HG03196 (cell line): Measurements from ENCODE around the gene GALK1.

Experiments used
- ATAC-seq: cut with Tn5 transposase; IDR thresholded peaks from one replicate; pipeline ENCODE4 v1.9.1; 2021; ENCODE audit not compliant: unreplicated experiment

Gene GALK1

DNA sequence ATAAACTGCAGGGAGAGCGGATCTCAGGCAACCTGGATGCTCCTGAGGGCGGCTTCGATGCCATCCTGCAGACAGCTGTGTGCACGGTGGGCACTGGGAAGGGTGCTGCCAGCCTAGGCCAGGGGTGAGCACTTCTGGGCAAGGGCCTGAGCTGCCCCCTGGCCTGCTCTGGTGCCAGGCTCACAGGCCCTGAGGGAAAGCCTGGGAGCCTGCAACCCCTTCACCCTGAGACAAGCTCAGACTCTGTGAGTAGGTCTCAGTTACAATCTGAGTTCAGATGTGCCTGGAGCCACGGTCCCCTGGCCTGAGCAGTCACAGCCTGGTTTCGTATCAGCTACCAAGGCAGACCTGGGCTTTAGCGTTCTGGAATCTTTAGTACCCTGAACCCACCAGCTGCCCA is 35.6 kb downstream of the GALK1 start:
- no peak for ATAC-seq

DNA sequence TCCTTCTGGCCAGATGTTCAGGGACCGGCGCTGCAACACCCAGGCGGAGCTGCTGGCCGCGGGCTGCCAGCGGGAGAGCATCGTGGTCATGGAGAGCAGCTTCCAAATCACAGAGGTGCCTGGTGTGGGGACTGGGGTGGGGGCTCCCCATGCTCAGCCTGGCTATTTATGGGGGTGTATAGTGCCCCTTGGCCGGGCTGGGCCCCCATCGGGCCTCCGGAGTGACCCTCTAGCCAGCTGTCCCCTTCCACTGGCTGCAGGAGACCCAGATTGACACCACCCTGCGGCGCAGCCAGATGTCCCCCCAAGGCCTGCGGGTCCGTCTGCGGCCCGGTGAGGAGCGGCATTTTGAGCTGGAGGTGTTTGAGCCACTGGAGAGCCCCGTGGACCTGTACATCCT is 37.6 kb downstream of the GALK1 start:
- no peak for ATAC-seq

DNA sequence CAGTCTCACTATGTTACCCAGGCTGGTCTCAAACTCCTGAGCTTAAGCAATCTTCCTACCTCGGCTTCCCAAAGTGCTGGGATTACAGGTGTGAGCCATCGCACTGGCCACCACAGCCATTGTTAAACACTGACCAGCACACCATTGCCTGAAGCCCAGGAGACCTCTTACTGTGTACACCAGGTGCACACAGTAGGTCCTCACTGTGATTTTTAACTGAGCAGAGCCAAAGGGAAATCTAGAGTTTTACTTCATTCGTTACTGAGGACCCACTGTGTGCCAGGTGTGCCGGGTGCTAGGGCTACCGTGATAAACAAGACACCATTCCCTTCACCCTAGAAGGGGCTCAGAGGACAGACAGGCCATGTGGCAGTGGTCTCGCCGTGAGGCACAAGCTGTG is 39.5 kb downstream of the GALK1 start:
- ATAC-seq = no peak

DNA sequence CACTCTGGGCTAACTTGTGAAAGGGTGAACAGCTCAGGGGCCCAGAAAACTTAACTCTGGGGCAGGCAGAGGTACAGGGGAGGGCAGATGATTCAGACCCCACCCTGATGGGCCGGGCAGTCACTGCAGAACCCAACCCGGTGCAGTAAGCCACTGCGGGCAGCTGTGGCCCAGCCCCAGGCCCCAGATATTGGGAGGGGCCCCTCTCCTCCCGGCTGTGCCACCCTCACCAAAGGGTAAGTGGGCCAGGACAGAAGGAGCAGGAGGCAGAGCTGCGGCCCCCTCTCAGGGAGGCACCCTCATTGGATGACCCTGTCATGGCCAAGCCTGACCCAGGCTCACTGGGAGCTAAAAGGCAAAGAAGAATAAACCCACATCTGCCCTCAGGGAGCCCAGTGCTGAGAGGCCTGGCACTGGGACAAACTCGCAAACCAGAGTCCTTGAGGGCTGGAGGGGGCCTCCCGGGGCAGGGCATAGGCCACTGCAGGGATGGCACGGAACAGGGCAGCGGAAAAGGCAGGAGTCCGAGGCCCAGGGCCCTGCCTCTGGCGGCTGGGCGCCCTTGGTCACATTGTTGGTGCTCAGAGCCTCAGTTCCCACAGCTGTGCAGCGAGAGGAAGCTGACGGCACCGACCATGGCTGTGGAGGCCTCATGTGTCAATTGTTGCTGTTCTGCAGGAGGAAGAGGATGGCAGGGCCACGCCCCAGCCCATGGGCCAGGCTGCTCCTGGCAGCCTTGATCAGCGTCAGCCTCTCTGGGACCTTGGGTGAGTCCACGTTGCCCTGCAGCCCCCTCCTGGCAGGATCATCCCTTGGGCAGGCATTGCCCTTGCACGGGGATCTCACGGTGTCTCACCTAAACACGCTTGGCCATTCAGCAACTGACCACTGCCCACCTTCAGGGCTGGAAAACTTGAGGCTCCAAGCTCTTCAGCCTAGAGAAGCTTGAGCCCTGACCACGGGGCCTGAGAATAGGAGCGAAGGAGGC is 40.7 kb downstream of the GALK1 start:
- ATAC-seq = no peak

DNA sequence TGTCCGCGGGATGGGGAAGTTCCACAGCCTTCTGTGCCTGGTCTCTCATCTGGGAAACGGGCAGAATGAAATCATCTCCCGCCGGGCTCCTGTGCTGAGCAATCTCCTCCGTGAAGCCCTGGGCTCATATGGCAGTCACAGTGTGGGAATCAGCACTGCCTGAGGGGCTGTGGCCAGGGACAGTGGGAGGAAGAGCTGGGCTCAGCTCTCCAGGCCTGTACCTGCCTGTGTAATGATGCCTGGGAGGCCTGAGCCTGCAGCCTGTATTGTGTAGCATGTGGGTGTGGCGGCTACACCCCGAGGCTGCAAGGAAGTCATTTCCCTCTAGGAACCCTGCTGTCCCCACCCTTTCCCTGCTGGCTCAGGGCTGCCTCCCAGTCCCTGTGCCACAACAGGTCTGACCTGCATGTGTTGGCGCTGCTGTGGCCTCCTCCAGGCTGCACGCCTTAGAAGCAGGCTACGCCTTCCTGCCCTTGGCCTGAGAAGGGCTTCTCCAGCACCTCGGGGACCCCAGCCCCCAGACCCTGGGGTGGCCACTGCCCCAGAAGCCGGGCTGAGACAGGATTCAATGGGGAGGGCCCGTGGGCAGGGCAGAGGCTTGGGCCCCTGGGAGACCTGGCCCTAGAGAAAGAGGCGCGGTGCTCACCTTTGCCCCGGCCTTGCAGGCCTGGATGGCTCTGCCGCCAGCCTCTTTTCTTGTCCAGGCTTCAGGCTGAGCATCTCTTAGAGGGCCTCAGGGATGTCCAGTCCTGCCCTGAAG is 41.6 kb downstream of the GALK1 start:
- no peak for ATAC-seq

DNA sequence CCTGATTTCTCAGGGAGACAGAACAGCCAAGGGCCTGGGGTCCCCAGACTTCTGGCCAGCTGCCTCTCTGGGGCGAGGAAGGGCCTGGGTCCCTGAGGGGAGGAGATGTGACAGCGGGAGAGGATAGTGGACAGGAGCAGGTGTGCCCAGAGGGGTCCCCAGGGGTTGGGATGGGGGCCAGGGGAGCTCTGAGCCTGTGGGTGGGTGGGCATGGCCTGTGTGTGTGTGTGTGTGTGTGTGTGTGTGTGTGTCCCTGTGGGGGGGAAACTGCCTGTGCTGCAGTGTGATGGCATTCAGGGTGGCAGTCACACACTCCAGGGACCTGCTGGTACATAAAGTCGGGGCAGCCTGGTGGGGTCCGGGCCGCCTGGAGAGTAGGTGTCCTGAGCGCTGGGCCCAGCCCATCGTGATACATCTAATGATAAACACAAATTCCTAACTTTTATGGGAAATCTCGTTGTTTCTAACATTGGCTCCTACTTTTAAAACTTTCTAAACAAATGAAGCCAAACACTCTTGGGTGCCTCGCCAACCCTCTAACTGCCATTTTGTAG is 42.4 kb downstream of the GALK1 start:
- ATAC-seq = no peak

DNA sequence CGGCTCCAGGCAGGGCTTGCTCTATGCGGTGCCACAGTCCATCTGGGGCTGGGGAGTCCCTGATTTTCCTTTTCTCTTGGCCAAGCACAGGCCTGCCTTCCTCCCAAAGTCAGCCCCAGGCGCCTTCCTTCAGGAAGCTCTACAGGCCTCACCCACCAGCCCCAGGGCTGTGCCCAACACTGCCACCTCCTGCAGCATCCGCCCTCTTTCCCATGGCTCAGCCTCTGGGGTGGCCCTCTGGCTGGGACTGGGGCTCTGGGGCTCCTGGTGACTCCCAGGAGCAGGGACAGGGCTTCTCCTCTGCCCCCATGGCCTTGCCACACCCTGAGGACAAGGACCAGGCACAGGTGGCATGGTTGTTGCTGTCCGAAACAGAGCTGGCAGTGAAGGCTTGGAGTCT is 42.9 kb downstream of the GALK1 start:
- no peak for ATAC-seq

DNA sequence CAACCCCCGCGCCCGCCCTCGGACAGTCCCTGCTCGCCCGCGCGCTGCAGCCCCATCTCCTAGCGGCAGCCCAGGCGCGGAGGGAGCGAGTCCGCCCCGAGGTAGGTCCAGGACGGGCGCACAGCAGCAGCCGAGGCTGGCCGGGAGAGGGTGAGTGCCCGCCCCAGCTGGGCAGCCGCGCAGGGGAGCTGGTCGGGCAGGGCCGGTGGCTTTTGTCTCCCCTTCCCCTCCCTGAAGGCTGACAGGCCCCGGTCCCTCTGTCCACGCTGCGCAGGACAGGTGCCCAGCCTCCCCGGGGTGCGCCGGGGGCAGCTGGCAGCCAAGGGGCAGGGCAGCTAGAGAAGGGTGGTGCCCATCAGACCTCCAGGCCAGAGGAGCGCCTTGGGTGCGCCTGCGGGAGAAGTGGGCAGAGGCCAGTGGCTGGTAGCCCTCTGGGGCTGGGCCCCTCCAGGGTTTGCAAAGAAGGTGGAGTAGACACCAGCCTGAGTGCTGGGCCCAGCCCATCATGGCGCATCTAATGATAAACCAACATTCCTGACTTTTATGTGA is 43.5 kb downstream of the GALK1 start:
- no peak for ATAC-seq

DNA sequence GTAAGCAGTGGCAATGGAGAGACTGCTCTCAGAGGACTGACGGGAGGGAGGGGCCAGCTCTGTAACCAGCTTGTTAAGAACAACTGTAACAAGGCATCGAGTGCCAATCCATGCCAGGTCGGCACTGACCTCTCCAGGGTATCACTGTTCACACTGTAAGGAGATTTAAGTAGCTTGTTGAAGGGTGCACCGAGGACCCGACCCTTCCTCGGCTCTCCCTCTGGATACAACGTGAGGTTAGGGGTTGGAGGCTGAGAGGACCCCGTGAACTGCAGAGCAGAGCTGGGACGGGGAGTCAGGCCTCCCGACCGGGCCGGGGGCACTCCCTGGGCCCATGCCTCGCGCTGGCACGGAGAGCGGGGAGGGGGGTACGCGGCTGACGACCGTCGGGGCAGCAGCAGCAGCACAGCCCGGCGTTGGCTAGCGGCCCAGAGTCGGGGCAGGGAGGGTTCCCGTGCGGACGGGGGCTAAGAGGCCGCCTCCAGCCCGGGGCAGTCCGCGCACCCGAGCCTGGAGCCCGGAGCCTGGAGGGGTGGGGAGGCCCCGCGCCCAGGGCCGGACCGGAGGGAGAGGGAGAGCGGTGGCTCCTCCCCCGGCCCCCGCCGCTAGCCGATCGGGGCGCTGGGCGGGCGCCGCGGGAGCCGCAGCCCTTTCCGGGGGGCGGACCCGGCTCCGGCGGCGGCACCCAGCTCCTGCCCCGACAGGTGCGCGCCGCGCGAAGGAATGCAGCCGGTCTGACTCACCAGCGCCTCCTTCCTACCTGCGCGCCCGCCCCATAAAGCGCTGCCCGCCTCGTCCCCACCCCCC is 44.1 kb downstream of the GALK1 start, which contains the start of gene ITGB4:
TSS of gene ITGB4 (plus strand) at position 804 of the 807 bp plus-strand sequence. CDS start 3,245 bp downstream, outside the sequence.
- no peak for ATAC-seq

DNA sequence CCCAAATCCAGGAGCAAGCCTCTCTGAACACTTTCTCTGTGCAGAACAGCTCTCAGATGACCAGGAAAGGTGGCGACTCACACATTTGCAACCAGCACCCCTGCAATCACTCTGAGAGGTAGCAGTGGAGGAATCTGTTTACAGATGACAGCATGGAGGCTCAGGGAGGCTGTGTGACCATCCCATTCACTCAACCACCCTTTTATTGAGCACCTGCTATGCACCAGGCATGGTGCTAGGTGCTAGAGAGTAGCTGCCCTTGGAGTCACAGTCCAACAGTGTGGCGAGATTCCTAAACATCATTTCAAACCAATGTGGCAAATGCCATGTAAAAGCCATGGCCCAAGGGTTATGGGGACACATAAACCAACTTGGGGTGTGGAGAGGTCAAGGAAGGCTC is 45.3 kb downstream of the GALK1 start:
- no peak for ATAC-seq

DNA sequence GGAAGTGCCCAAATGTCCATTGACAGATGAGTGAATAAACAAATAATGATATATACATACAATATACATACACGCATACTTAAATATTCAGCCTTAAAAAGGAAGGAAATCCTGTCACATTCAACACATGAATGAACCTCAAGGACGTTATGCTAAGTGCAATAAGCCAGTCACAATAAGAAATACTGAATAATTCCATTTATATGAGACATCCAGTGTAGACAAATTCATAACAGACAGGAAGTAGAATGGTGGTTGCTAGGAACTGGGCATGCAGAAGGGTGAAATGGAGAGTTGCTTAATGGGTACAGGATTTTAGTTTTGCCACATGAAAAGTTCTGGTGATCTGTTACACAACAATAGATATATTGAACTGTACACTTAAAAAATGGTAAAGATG is 52.5 kb downstream of the GALK1 start:
- no peak for ATAC-seq
